HG03095 (cell line): ENCODE measurements around the gene MGAT5.

ENCODE experiments used
- ATAC-seq: cut with Tn5 transposase; IDR thresholded peaks from one replicate; pipeline ENCODE4 v1.9.1; 2021; ENCODE audit warnings: moderate library complexity; ENCODE audit not compliant: unreplicated experiment

The MGAT5 gene

GRCh38 chr2:134413430-134413829, 159.6 kb downstream of the MGAT5 start:
- ATAC-seq: no peak

- no peak for ATAC-seq
Measured at GRCh38 chr2:134413912-134414311, 160.0 kb downstream of the MGAT5 start.

- ATAC-seq: no peak
Measured at GRCh38 chr2:134416018-134416417, 162.1 kb downstream of the MGAT5 start.

- no peak for ATAC-seq
Measured at GRCh38 chr2:134416637-134417036, 162.8 kb downstream of the MGAT5 start.

GRCh38 chr2:134417968-134418582, 164.2 kb downstream of the MGAT5 start:
- no peak for ATAC-seq

GRCh38 chr2:134420259-134420658, 166.4 kb downstream of the MGAT5 start:
- no peak for ATAC-seq

- no peak for ATAC-seq
Measured at GRCh38 chr2:134420920-134421319, 167.0 kb downstream of the MGAT5 start.

- ATAC-seq: no peak
Measured at GRCh38 chr2:134421556-134422328, 167.9 kb downstream of the MGAT5 start.

GRCh38 chr2:134425724-134426496, 172.0 kb downstream of the MGAT5 start:
- ATAC-seq: no peak

- no peak for ATAC-seq
Measured at GRCh38 chr2:134426721-134427120, 172.8 kb downstream of the MGAT5 start.

GRCh38 chr2:134429886-134430285, 176.0 kb downstream of the MGAT5 start:
- ATAC-seq: no peak

- ATAC-seq: no peak
Measured at GRCh38 chr2:134431838-134432434, 178.1 kb downstream of the MGAT5 start.

GRCh38 chr2:134432435-134432883, 178.6 kb downstream of the MGAT5 start:
- no peak for ATAC-seq

- no peak for ATAC-seq
Measured at GRCh38 chr2:134433469-134433868, 179.6 kb downstream of the MGAT5 start.

GRCh38 chr2:134433979-134434378, 180.1 kb downstream of the MGAT5 start:
- ATAC-seq: no peak

GRCh38 chr2:134435505-134435904, 181.6 kb downstream of the MGAT5 start:
- ATAC-seq: no peak

- ATAC-seq: no peak
Measured at GRCh38 chr2:134435936-134436335, 182.1 kb downstream of the MGAT5 start.

- ATAC-seq: no peak
Measured at GRCh38 chr2:134436706-134437105, 182.8 kb downstream of the MGAT5 start.

GRCh38 chr2:134438371-134438770, 184.5 kb downstream of the MGAT5 start:
- no peak for ATAC-seq

- ATAC-seq: no peak
Measured at GRCh38 chr2:134440336-134440909, 186.6 kb downstream of the MGAT5 start.
